IMR-90 (cell line): ENCODE results near the gene F5.

Source experiments
- TF ChIP-seq, protein P1 (sequence below): fragments of 150-350 bp; IDR thresholded peaks from 2 replicates; pipeline ENCODE4 v1.6.1; 2016; ENCODE audit warnings: low read depth, mild to moderate bottlenecking, low read length, moderate library complexity, borderline replicate concordance
- TF ChIP-seq, protein P2 (sequence below): conservative IDR thresholded peaks from 2 replicates; pipeline ENCODE4 v1.5.1; 2012; ENCODE audit warnings: mild to moderate bottlenecking, low read depth, low read length, improper control_type of control experiment

DNA sequence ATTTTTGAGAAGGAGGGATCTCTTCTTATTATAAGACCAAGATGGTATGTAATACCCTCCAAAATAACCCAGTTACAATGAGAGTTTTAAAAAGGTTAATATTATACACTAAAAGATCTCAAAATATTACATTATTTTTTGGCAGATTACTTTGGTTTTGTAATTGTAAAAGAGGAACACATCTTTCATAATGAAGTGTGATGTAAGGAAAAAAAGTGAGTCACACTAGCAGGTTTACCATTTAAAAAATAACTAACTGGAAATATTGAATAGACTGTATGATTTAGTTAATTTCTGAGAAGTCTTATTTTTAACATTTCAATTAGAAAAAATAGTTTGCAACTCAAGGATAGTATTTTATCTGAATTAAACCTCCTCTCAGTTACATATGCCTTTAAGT, 1.1 kb downstream of the F5 start:
- TF ChIP-seq, protein P1, sequence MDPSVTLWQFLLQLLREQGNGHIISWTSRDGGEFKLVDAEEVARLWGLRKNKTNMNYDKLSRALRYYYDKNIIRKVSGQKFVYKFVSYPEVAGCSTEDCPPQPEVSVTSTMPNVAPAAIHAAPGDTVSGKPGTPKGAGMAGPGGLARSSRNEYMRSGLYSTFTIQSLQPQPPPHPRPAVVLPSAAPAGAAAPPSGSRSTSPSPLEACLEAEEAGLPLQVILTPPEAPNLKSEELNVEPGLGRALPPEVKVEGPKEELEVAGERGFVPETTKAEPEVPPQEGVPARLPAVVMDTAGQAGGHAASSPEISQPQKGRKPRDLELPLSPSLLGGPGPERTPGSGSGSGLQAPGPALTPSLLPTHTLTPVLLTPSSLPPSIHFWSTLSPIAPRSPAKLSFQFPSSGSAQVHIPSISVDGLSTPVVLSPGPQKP = no peak
- TF ChIP-seq, protein P2, sequence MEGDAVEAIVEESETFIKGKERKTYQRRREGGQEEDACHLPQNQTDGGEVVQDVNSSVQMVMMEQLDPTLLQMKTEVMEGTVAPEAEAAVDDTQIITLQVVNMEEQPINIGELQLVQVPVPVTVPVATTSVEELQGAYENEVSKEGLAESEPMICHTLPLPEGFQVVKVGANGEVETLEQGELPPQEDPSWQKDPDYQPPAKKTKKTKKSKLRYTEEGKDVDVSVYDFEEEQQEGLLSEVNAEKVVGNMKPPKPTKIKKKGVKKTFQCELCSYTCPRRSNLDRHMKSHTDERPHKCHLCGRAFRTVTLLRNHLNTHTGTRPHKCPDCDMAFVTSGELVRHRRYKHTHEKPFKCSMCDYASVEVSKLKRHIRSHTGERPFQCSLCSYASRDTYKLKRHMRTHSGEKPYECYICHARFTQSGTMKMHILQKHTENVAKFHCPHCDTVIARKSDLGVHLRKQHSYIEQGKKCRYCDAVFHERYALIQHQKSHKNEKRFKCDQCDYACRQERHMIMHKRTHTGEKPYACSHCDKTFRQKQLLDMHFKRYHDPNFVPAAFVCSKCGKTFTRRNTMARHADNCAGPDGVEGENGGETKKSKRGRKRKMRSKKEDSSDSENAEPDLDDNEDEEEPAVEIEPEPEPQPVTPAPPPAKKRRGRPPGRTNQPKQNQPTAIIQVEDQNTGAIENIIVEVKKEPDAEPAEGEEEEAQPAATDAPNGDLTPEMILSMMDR = no peak
